H9 (cell line): Measurements from ENCODE around the gene AKAP11. TPM values are rescaled to one million over a fixed set of nuclear protein-coding genes. Genes with fewer than 3 reads are reported as not detected.

Experiments used
- DNase-seq: peaks from one replicate; pipeline ENCODE4 v3.0.0-alpha.2; 2017
- H2AFZ ChIP-seq: one replicate; pipeline ENCODE4 v1.6.1; 2013; ENCODE audit warnings: mild to moderate bottlenecking, low read length, control low read depth, moderate library complexity
- H2AK5ac ChIP-seq: 2 replicates; pipeline ENCODE4 v1.6.1; 2013; ENCODE audit warnings: low read length, control low read depth, mixed read lengths; ENCODE audit not compliant: insufficient read length
- H2BK120ac ChIP-seq: one replicate; pipeline ENCODE4 v1.6.1; 2013; ENCODE audit warnings: low read depth, mild to moderate bottlenecking, low read length, control low read depth, inconsistent platforms; ENCODE audit not compliant: poor library complexity, severe bottlenecking
- H2BK12ac ChIP-seq: 2 replicates; pipeline ENCODE4 v1.6.1; 2013; ENCODE audit warnings: low read length, control low read depth, mixed read lengths, low read depth; ENCODE audit not compliant: insufficient read length
- H2BK15ac ChIP-seq: 2 replicates; pipeline ENCODE4 v1.6.1; 2013; ENCODE audit warnings: low read depth, low read length, control low read depth
- H2BK20ac ChIP-seq: one replicate; pipeline ENCODE4 v1.6.1; 2013; ENCODE audit warnings: low read depth, mild to moderate bottlenecking, low read length, control low read depth, inconsistent platforms; ENCODE audit not compliant: poor library complexity, severe bottlenecking
- H2BK5ac ChIP-seq: 2 replicates; pipeline ENCODE4 v1.6.1; 2013; ENCODE audit warnings: low read length, control low read depth, mixed read lengths; ENCODE audit not compliant: insufficient read length
- H3K14ac ChIP-seq: 2 replicates; pipeline ENCODE4 v1.6.1; 2013; ENCODE audit warnings: low read length, control low read depth; ENCODE audit not compliant: insufficient read depth
- H3K18ac ChIP-seq: 2 replicates; pipeline ENCODE4 v1.6.1; 2013; ENCODE audit warnings: low read depth, mild to moderate bottlenecking, mixed read lengths, low read length, control low read depth; ENCODE audit not compliant: insufficient read length
- H3K23ac ChIP-seq: 2 replicates; pipeline ENCODE4 v1.6.1; 2013; ENCODE audit warnings: low read length, control low read depth, mixed read lengths, low read depth; ENCODE audit not compliant: insufficient read length
- H3K23me2 ChIP-seq: 2 replicates; pipeline ENCODE4 v1.6.1; 2013; ENCODE audit warnings: low read depth, mild to moderate bottlenecking, mixed read lengths, low read length, control low read depth; ENCODE audit not compliant: insufficient read length, poor library complexity, severe bottlenecking
- H3K27ac ChIP-seq: 2 replicates; pipeline ENCODE4 v1.5.1; 2013; ENCODE audit warnings: low read length, control low read depth, mixed read lengths, low read depth; ENCODE audit not compliant: insufficient read length
- H3K27me3 ChIP-seq: 2 replicates; pipeline ENCODE4 v1.6.1; 2013; ENCODE audit warnings: low read length, control low read depth, inconsistent platforms; ENCODE audit not compliant: insufficient read depth
- H3K4ac ChIP-seq: 2 replicates; pipeline ENCODE4 v1.6.1; 2013; ENCODE audit warnings: low read depth, mild to moderate bottlenecking, control low read depth, inconsistent platforms, low read length, moderate library complexity
- H3K4me1 ChIP-seq: 2 replicates; pipeline ENCODE4 v1.6.1; 2013; ENCODE audit warnings: low read length, control low read depth, inconsistent platforms; ENCODE audit not compliant: insufficient read depth
- H3K4me2 ChIP-seq: 2 replicates; pipeline ENCODE4 v1.6.1; 2013; ENCODE audit warnings: low read length, control low read depth, mixed read lengths; ENCODE audit not compliant: insufficient read length, insufficient read depth
- H3K56ac ChIP-seq: 2 replicates; pipeline ENCODE4 v1.6.1; 2013; ENCODE audit warnings: low read depth, mild to moderate bottlenecking, mixed read lengths, low read length, control low read depth; ENCODE audit not compliant: insufficient read length
- H3K79me1 ChIP-seq: 2 replicates; pipeline ENCODE4 v1.6.1; 2013; ENCODE audit warnings: low read depth, mild to moderate bottlenecking, moderate library complexity, low read length, control low read depth, inconsistent platforms; ENCODE audit not compliant: insufficient read depth, poor library complexity, severe bottlenecking
- H3K79me2 ChIP-seq: 2 replicates; pipeline ENCODE4 v1.6.1; 2013; ENCODE audit warnings: low read length, control low read depth, inconsistent platforms; ENCODE audit not compliant: insufficient read depth
- H3K9ac ChIP-seq: 2 replicates; pipeline ENCODE4 v1.6.1; 2013; ENCODE audit warnings: low read length, control low read depth, mixed read lengths; ENCODE audit not compliant: insufficient read length; ENCODE audit errors: extremely low read depth
- H3K9me3 ChIP-seq: one replicate; pipeline ENCODE4 v1.6.1; 2013; ENCODE audit warnings: low read depth, low read length, inconsistent platforms; ENCODE audit not compliant: control insufficient read depth
- H3T11ph ChIP-seq: one replicate; pipeline ENCODE4 v1.6.1; 2013; ENCODE audit warnings: mild to moderate bottlenecking, low read length, control low read depth, inconsistent platforms
- H4K20me1 ChIP-seq: one replicate; pipeline ENCODE4 v1.6.1; 2013; ENCODE audit not compliant: control insufficient read depth, insufficient read length, insufficient read depth
- H4K5ac ChIP-seq: 2 replicates; pipeline ENCODE4 v1.6.1; 2013; ENCODE audit warnings: low read depth, mild to moderate bottlenecking, mixed read lengths, low read length, control low read depth; ENCODE audit not compliant: insufficient read length
- H4K8ac ChIP-seq: replicated peaks from 2 replicates; pipeline ENCODE4 v1.6.1; 2013; ENCODE audit warnings: low read length, control low read depth, mixed read lengths, low read depth; ENCODE audit not compliant: insufficient read length
- H4K91ac ChIP-seq: 2 replicates; pipeline ENCODE4 v1.6.1; 2013; ENCODE audit warnings: low read depth, mild to moderate bottlenecking, moderate library complexity, mixed read lengths, low read length, control low read depth; ENCODE audit not compliant: insufficient read length
- H3K27ac Mint-ChIP-seq, 3 experiments: 2 replicates in 2 of 3; 3 replicates in 1 of 3; pipeline ENCODE4 v1.8.0; 2020 to 2021; ENCODE audit warnings: mixed read lengths in 3 of 3, mild to moderate bottlenecking in 1 of 3, moderate library complexity in 1 of 3
- H3K27me3 Mint-ChIP-seq: 2 replicates; pipeline ENCODE4 v1.8.0; 2021; ENCODE audit warnings: low read depth, mild to moderate bottlenecking, moderate library complexity, mixed read lengths
- H3K36me3 Mint-ChIP-seq, 3 experiments: 2 replicates in 2 of 3; 3 replicates in 1 of 3; pipeline ENCODE4 v1.8.0; 2020 to 2021; ENCODE audit warnings: low read depth in 3 of 3, mixed read lengths in 3 of 3; ENCODE audit not compliant: insufficient read depth in 1 of 3
- H3K4me1 Mint-ChIP-seq, 2 experiments: 2 replicates each; pipeline ENCODE4 v1.8.0; 2020; ENCODE audit warnings: mixed read lengths in 2 of 2
- H3K4me3 Mint-ChIP-seq, 2 experiments: 2 replicates in 1 of 2; 3 replicates in 1 of 2; pipeline ENCODE4 v1.8.0; 2020 to 2021; ENCODE audit warnings: mild to moderate bottlenecking in 2 of 2, mixed read lengths in 2 of 2, moderate library complexity in 1 of 2
- H3K9me3 Mint-ChIP-seq, 2 experiments: 2 replicates in 1 of 2; 3 replicates in 1 of 2; pipeline ENCODE4 v1.8.0; 2020; ENCODE audit warnings: mild to moderate bottlenecking in 2 of 2, mixed read lengths in 2 of 2, moderate library complexity in 1 of 2
- WGBS: extraction: QIAGEN DNeasy Blood & Tissue Kit; methylation state at CpG from one replicate; pipeline ENCODE4 v1.1.7; 2013; ENCODE audit warnings: missing lambda C conversion rate, low lambda C conversion rate, mixed read lengths; ENCODE audit not compliant: insufficient read length; ENCODE audit errors: extremely low coverage; 5-methylcytosine and 5-hydroxymethylcytosine counted together
- total RNA-seq: library from RNA; stranded (reverse); gene quantifications from 2 replicates; pipeline ENCODE4 v1.2.1, GENCODE V29; 2021
- TF ChIP-seq, protein P1 (sequence below): fragments of 200-600 bp; sonication (generic); conservative IDR thresholded peaks from 3 replicates; pipeline ENCODE4 v1.8.0; 2021; ENCODE audit warnings: antibody characterized with exemption, mild to moderate bottlenecking

The AKAP11 gene
- total RNA-seq, 1 experiment from 2014 or later = 20.5 TPM

DNA sequence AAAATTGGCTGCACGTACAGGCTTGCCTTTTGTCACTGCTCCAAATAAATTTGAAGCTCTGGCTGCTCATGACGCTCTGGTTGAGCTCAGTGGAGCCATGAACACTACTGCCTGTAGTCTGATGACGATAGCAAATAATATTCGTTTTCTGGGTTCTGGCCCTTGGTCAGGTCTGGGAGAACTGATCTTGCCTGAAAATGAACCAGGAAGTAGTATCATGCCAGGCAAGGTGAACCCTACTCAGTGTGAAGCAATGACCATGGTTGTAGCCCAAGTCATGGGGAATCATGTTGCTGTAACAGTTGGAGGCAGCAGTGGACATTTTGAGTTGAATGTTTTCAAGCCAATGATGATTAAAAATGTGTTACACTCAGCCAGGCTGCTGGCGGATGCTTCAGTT lies 16.1 kb upstream of the AKAP11 start:
- Histone ChIP-seq H4K8ac (no peak overlapping the region), H3K4me1 (peaks cover 6% of the 10 kb centered on the region), H2AFZ (no peak overlapping the region), H4K20me1 (no peaks in the 10 kb centered on the region), H3K9me3 (peaks cover 3% of the 10 kb centered on the region), H2BK120ac (no peak overlapping the region), H3K4me2 (no peak overlapping the region), H2BK12ac (no peak overlapping the region), H4K91ac (no peak overlapping the region), H3K27ac (no peak overlapping the region), H3K56ac (no peak overlapping the region), H3K27me3 (no peaks in the 10 kb centered on the region), H3T11ph (no peak overlapping the region), H3K79me1 (no peaks in the 10 kb centered on the region), H3K23ac (no peak overlapping the region), H2BK20ac (no peak overlapping the region), H2BK15ac (no peak overlapping the region), H3K14ac (no peak overlapping the region), H4K5ac (no peak overlapping the region), H3K18ac (no peak overlapping the region), H3K4ac (no peak overlapping the region), H3K79me2 (no peaks in the 10 kb centered on the region), H3K23me2 (no peaks in the 10 kb centered on the region), H2AK5ac (no peak overlapping the region), H2BK5ac (no peak overlapping the region), H3K9ac (no peak overlapping the region)
- peaks cover 0 to 6% (median 2%) of the 10 kb centered on the region in 3 experiments; a peak in 1 of 7 replicates for H3K36me3 Mint-ChIP-seq
- H3K4me3 Mint-ChIP-seq = no peak overlapping the region
- H3K9me3 Mint-ChIP-seq = peaks cover 0 to 2% of the 10 kb centered on the region in 2 experiments; a peak in 2 of 5 replicates
- peaks cover 6 to 12% of the 10 kb centered on the region in 2 experiments for H3K4me1 Mint-ChIP-seq
- TF ChIP-seq, protein P1, sequence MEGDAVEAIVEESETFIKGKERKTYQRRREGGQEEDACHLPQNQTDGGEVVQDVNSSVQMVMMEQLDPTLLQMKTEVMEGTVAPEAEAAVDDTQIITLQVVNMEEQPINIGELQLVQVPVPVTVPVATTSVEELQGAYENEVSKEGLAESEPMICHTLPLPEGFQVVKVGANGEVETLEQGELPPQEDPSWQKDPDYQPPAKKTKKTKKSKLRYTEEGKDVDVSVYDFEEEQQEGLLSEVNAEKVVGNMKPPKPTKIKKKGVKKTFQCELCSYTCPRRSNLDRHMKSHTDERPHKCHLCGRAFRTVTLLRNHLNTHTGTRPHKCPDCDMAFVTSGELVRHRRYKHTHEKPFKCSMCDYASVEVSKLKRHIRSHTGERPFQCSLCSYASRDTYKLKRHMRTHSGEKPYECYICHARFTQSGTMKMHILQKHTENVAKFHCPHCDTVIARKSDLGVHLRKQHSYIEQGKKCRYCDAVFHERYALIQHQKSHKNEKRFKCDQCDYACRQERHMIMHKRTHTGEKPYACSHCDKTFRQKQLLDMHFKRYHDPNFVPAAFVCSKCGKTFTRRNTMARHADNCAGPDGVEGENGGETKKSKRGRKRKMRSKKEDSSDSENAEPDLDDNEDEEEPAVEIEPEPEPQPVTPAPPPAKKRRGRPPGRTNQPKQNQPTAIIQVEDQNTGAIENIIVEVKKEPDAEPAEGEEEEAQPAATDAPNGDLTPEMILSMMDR = no peak
- H3K27ac Mint-ChIP-seq = no peak overlapping the region
- no CpG with 5 or more reads among the region's 5 CpGs for WGBS
- H3K27me3 Mint-ChIP-seq = no peaks in the 10 kb centered on the region; the same call in 1 of the 2 replicates
- no peak for DNase-seq
